Suppressor macrophage treated with lipopolysaccharide for 4 hours (primary cell): Measurements from ENCODE around the gene SMURF1.

Experiments
- DNase-seq: peaks from one replicate; pipeline ENCODE4 v3.0.0-alpha.2; 2020

Gene SMURF1

GRCh38 chr7:99027841-99028240 lies 116.1 kb downstream of the SMURF1 start:
- DNase-seq = no peak

GRCh38 chr7:99027241-99027640 lies 116.7 kb downstream of the SMURF1 start:
- DNase-seq = no peak

GRCh38 chr7:99024066-99024465 lies 119.8 kb downstream of the SMURF1 start:
- DNase-seq = no peak

GRCh38 chr7:99021941-99022560 lies 121.9 kb downstream of the SMURF1 start:
- no peak for DNase-seq

- DNase-seq = no peak
These were observed 123.5 kb downstream of the SMURF1 start for GRCh38 chr7:99020413-99020715.

- DNase-seq = no peak
These were observed 124.1 kb downstream of the SMURF1 start for GRCh38 chr7:99019523-99020412.

- DNase-seq = no peak
These were observed 127.7 kb downstream of the SMURF1 start for GRCh38 chr7:99016196-99016595.

- DNase-seq = no peak
These were observed 129.6 kb downstream of the SMURF1 start for GRCh38 chr7:99014113-99014985.

- no peak for DNase-seq
These were observed 130.4 kb downstream of the SMURF1 start for GRCh38 chr7:99013266-99014112.

- no peak for DNase-seq
These were observed 131.2 kb downstream of the SMURF1 start for GRCh38 chr7:99012722-99013121.

GRCh38 chr7:99011706-99012404 lies 132.1 kb downstream of the SMURF1 start:
- no peak for DNase-seq

GRCh38 chr7:99011341-99011705 lies 132.6 kb downstream of the SMURF1 start:
- DNase-seq = no peak

GRCh38 chr7:99010281-99010680 lies 133.6 kb downstream of the SMURF1 start:
- no peak for DNase-seq

- DNase-seq = no peak
These were observed 134.9 kb downstream of the SMURF1 start for GRCh38 chr7:99008921-99009530.

- DNase-seq = no peak
These were observed 135.7 kb downstream of the SMURF1 start for GRCh38 chr7:99008181-99008631.

GRCh38 chr7:99006739-99007424 lies 137.0 kb downstream of the SMURF1 start:
- no peak for DNase-seq

- DNase-seq = peak; percentile 38
These were observed 138.1 kb downstream of the SMURF1 start for GRCh38 chr7:99005776-99006175.

GRCh38 chr7:99004781-99005500 lies 139.0 kb downstream of the SMURF1 start:
- no peak for DNase-seq

GRCh38 chr7:99004216-99004615 lies 139.7 kb downstream of the SMURF1 start:
- no peak for DNase-seq

GRCh38 chr7:99003419-99003818 lies 140.5 kb downstream of the SMURF1 start:
- DNase-seq = no peak
